MCF 10A (cell line): ENCODE results near the gene CKAP2L. TPM values are rescaled to one million over a fixed set of nuclear protein-coding genes. Genes with fewer than 3 reads are reported as not detected.

Source experiments
- BruUV-seq: library from RNA; stranded (reverse); fragments of 400-500 nt; replicated peaks from 2 replicates; lab custom pipeline; 2021; lab: Mats Ljungman, UMichigan
- CTCF ChIA-PET: fragments of 300-600 bp; sonication (Branson Sonifier 250); formaldehyde crosslinking; extraction: SDS; loops from one replicate; lab custom pipeline; 2021; ENCODE audit warnings: antibody characterized with exemption, inconsistent platforms; lab: Yijun Ruan, JAX
- POLR2A ChIA-PET: fragments of 300-600, 350-650 bp; sonication (Branson Sonifier 250); formaldehyde crosslinking; extraction: SDS; loops from one replicate; lab custom pipeline; 2020; ENCODE audit warnings: antibody characterized with exemption, inconsistent platforms; lab: Yijun Ruan, JAX
- DNase-seq: peaks from one replicate; pipeline ENCODE4 v3.0.0-alpha.2; 2018; ENCODE audit not compliant: unreplicated experiment
- H3K27ac Mint-ChIP-seq: one replicate; pipeline ENCODE4 v1.8.0; 2022; ENCODE audit warnings: mild to moderate bottlenecking, low read depth, mixed read lengths; ENCODE audit not compliant: unreplicated experiment
- H3K27me3 Mint-ChIP-seq: one replicate; pipeline ENCODE4 v1.8.0; 2022; ENCODE audit warnings: mixed read lengths; ENCODE audit not compliant: insufficient read depth, unreplicated experiment
- H3K36me3 Mint-ChIP-seq: one replicate; pipeline ENCODE4 v1.8.0; 2022; ENCODE audit warnings: mild to moderate bottlenecking, moderate library complexity, mixed read lengths; ENCODE audit not compliant: insufficient read depth, unreplicated experiment
- H3K4me1 Mint-ChIP-seq: one replicate; pipeline ENCODE4 v1.8.0; 2022; ENCODE audit warnings: mixed read lengths; ENCODE audit not compliant: insufficient read depth, unreplicated experiment
- H3K4me3 Mint-ChIP-seq: one replicate; pipeline ENCODE4 v1.8.0; 2022; ENCODE audit warnings: mild to moderate bottlenecking, moderate library complexity, mixed read lengths; ENCODE audit not compliant: unreplicated experiment
- H3K9me3 Mint-ChIP-seq: one replicate; pipeline ENCODE4 v1.8.0; 2022; ENCODE audit warnings: mixed read lengths; ENCODE audit not compliant: unreplicated experiment
- CTCF ChIP-seq: fragments of 200-600 bp; IDR thresholded peaks from one replicate; pipeline ENCODE4 v1.8.0; 2022; ENCODE audit warnings: antibody characterized with exemption, mild to moderate bottlenecking; ENCODE audit not compliant: unreplicated experiment
- intact Hi-C: fragments of 100-400 bp; cut with micrococcal nuclease; formaldehyde crosslinking; loops from 2 replicates; pipeline ENCODE4 v1.14.1; 2022
- total RNA-seq: library from RNA; stranded (reverse); gene quantifications from 2 replicates; pipeline ENCODE4 v1.2.3, GENCODE V29; 2022

Gene CKAP2L
- total RNA-seq, 1 experiment from 2014 or later, result 21.6 TPM

- no peaks in the 10 kb centered on the region for H3K27me3 Mint-ChIP-seq
- BruUV-seq, result no TSS peak
- intact Hi-C loops, result no loop called here
- DNase-seq, result no peak
- POLR2A ChIA-PET, result interaction anchor here (1.2 to 1.4 kb wide), 2 partner anchors 11 to 87 kb away, joined by 4 to 7 read pairs; no protein-coding TSS in a partner anchor
- no peak overlapping the region for H3K4me3 Mint-ChIP-seq
- H3K9me3 Mint-ChIP-seq, result no peaks in the 10 kb centered on the region
- H3K27ac Mint-ChIP-seq, result no peak overlapping the region
- no peak for TF ChIP-seq CTCF
- H3K36me3 Mint-ChIP-seq, result no peaks in the 10 kb centered on the region
- CTCF ChIA-PET, result interaction anchor here (1.0 to 1.4 kb wide), 2 partner anchors 9 to 16 kb away, joined by 3 read pairs; no protein-coding TSS in a partner anchor
- no peaks in the 10 kb centered on the region for H3K4me1 Mint-ChIP-seq
Observed at GRCh38 chr2:112733871-112734270, 30.5 kb downstream of the CKAP2L start.

GRCh38 chr2:112733456-112733855, 31.0 kb downstream of the CKAP2L start:
- DNase-seq, result no peak
- TF ChIP-seq CTCF, result no peak
- POLR2A ChIA-PET, result interaction anchor here (1.2 to 1.4 kb wide), 2 partner anchors 11 to 86 kb away, joined by 4 to 7 read pairs; no protein-coding TSS in a partner anchor
- Mint-ChIP-seq H3K4me3 (no peak overlapping the region), H3K9me3 (no peaks in the 10 kb centered on the region), H3K27ac (no peak overlapping the region), H3K36me3 (no peaks in the 10 kb centered on the region), H3K27me3 (no peaks in the 10 kb centered on the region), H3K4me1 (no peaks in the 10 kb centered on the region)
- CTCF ChIA-PET, result interaction anchor here (1.4 kb wide), 1 partner anchor 9 kb away, joined by 3 read pairs; no protein-coding TSS in a partner anchor
- intact Hi-C loops, result no loop called here
- no TSS peak for BruUV-seq

DNA sequence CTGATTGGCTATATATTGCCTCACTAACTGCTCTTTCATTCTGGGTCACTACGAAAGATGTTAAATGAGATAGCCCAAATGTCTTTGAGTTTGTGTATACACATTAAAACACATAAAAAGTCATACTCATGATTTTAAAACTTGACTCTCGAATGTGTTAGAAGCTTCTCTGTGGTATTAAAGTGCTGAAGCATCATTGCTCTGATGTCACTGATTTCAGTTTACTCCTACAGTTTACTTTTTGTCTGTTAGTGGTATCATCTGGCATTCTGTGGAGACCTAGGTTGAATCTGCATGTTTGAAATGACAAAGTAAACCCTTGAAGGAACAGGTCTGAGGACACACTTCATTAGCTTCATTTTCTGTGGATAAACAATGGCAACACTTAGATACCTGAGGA, 32.9 kb downstream of the CKAP2L start:
- no TSS peak for BruUV-seq
- intact Hi-C loops, result no loop called here
- no peak for DNase-seq
- ChIA-PET POLR2A (no interaction called here), CTCF (interaction anchor here (0.6 to 9.7 kb wide), 5 partner anchors 92 to 211 kb away, joined by 3 to 210 read pairs (median 5); no protein-coding TSS in a partner anchor)
- H3K36me3 Mint-ChIP-seq, result no peaks in the 10 kb centered on the region
- no peaks in the 10 kb centered on the region for H3K9me3 Mint-ChIP-seq
- H3K4me3 Mint-ChIP-seq, result no peak overlapping the region
- H3K27ac Mint-ChIP-seq, result no peak overlapping the region
- TF ChIP-seq CTCF, result no peak
- H3K4me1 Mint-ChIP-seq, result no peaks in the 10 kb centered on the region
- H3K27me3 Mint-ChIP-seq, result no peaks in the 10 kb centered on the region

DNA sequence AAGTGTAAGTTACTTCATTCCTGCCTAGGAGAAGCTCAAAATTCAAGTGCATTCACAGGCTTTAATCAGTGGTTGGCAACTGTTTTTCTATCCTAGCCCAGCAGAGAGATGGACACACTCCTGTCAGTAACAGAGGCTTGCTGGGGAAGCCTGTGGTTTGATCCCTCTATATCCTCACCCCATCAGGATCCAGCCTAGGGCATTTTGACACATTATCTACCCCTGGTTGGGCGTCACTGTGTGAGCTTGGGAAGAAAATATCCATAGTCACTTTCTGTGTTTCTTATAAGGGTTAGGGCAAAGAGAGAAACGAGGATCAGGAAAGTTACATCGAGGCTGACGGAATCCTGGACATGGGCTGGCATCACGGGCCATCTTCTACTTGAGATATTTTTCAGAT, 33.6 kb downstream of the CKAP2L start:
- no peak for DNase-seq
- Mint-ChIP-seq H3K27ac (no peak overlapping the region), H3K27me3 (no peaks in the 10 kb centered on the region), H3K4me1 (no peaks in the 10 kb centered on the region), H3K9me3 (no peaks in the 10 kb centered on the region), H3K4me3 (no peak overlapping the region), H3K36me3 (no peaks in the 10 kb centered on the region)
- no peak for TF ChIP-seq CTCF
- ChIA-PET CTCF (interaction anchor here (0.5 to 9.7 kb wide), 7 partner anchors 19 to 211 kb away, joined by 3 to 210 read pairs (median 4); no protein-coding TSS in a partner anchor), POLR2A (no interaction called here)
- BruUV-seq, result no TSS peak
- intact Hi-C loops, result no loop called here
